ENCODE data around the gene CLDN25. TPM values are rescaled to one million over a fixed set of nuclear protein-coding genes. Genes with fewer than 3 reads are reported as not detected.
"Not testable (repeated sequence)": the region's sequence is repeated elsewhere in the genome, so short reads cannot be mapped to it uniquely, and the experiment has no call there.

The CLDN25 gene
- total RNA-seq: not detected in 2 replicates

DNA sequence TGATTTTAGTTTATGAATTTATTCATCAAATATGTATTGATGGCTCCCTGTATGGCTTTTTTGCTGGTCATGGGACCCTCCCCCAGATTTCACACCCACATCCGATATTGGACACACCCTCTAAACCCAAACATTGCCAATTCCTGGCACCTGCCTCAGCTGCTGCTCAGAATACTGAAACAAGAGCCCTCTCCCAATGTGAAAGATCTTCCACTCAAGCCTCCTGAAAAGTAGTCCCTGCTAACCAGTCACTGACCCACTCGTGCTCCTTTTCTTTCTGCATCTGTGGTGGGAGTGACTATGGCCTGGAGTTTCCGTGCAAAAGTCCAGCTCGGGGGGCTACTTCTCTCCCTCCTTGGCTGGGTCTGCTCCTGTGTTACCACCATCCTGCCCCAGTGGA is at the start of gene CLDN25:
Gene CLDN25 (plus strand): TSS at position 301 of the 400 bp plus-strand sequence. CDS start 0 bp downstream, at position 301.
- intact Hi-C loops (cut with micrococcal nuclease): loop anchor here (10.0 kb wide), 1 partner anchor 1495 kb away; no protein-coding TSS in a partner anchor
- H3K4me3 Mint-ChIP-seq: no peak within 1 kb of the TSS

DNA sequence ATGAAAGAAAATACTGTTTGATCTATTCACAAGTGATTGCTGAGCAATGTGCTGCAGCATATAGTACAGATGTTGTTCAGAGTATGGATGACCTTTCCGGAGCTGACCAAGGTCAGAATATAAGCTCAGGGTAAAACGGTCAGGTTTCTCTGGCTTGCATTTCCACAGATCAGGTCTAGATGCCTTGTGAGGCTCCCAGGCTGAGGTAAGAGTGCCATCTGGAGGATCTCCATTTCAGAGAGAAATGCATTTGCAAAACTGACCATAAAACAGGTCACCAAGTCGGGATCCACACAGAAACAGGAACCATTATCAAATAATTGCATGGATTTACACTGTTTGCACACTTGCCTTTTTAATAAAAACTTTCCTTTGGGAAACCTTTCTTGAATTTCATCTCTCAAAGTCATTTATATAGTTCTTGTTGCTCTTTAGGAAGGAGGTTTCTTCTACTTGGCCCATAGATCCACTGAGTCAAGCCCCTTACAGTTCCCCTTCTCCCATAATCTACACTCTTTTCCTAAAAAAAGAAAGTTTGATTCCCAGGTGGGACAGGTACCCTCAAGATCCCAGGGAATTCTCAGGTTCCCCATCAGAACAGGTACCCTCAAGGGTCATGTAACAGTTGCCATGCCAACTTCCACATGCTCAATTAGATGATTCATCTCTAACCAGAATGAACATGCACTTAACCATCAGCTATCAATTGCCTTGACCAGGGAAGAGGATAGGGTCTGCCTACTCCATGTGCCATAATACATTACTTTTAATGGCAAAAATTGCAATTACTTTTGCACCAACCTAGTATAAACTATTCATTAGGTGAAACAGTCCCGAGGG is 48.5 kb upstream of the CLDN25 start:
- Mint-ChIP-seq H3K4me3 (no peak overlapping the region), H3K4me1 (peaks cover 2% of the 10 kb centered on the region), H3K27ac (no peak overlapping the region), H3K9me3 (no peaks in the 10 kb centered on the region), H3K36me3 (ENCODE audit: low read depth) (peaks cover 24% of the 10 kb centered on the region), H3K27me3 (no peaks in the 10 kb centered on the region)
- intact Hi-C loops (cut with micrococcal nuclease): loop anchor here (1.0 kb wide), 1 partner anchor 426 kb away; no protein-coding TSS in a partner anchor
- no peak for DNase-seq

More for the DNA sequence above, at the start of gene CLDN25:
- Mint-ChIP-seq H3K27me3 (peaks cover 36% of the 10 kb centered on the region), H3K27ac (no peak within 1 kb of the TSS), H3K9me3 (no peaks in the 10 kb centered on the region), H3K4me1 (peaks cover 3% of the 10 kb centered on the region), H3K36me3 (ENCODE audit: low read depth) (no peaks in the 10 kb centered on the region)
- DNase-seq: no peak

DNA sequence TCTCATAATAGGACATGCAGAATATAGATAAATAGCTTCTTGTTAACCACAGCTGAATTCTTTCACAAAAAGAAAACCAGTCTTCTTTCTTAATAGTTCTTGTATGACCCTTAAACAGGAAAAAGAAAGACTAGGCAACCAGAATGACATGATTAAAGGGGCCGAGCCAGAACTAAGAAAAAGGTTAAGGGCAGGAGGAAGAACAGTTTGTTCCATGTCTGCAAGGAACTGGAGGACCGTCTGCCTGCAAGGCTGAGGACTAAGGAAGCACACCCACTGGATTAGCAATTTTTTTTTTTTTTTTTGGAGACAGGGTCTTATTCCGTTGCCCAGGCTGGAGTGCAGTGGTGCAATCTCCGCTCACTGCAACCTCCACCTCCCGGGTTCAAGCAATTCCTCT is 47.5 kb upstream of the CLDN25 start:
- H3K27ac Mint-ChIP-seq: no peak overlapping the region
- DNase-seq: no peak
- H3K36me3 Mint-ChIP-seq (ENCODE audit: low read depth): peaks cover 32% of the 10 kb centered on the region
- intact Hi-C loops (cut with micrococcal nuclease): no loop called here
- H3K4me3 Mint-ChIP-seq: no peak overlapping the region
- H3K9me3 Mint-ChIP-seq: no peaks in the 10 kb centered on the region
- H3K4me1 Mint-ChIP-seq: peaks cover 2% of the 10 kb centered on the region
- H3K27me3 Mint-ChIP-seq: no peaks in the 10 kb centered on the region

DNA sequence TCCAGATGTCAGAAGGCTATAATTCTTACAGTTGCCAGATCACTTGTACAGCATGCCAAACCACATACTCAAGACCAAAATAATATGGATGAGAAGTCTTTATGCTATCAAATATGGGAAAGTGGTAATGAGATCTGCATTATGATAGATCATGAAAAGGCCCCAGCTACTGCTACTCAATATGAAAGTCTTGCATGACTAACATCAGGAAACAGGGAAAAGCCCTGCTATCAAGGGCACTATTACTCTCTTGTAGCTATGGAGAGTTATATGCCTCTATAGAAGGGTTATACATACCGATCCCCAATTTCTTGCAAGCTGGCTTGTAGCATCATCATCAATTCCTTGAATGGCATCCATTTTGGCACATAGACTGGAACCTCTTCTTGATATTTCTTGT is 43.3 kb upstream of the CLDN25 start:
- H3K27ac Mint-ChIP-seq: no peak overlapping the region
- DNase-seq: no peak
- intact Hi-C loops (cut with micrococcal nuclease): no loop called here
- H3K27me3 Mint-ChIP-seq: no peaks in the 10 kb centered on the region
- H3K9me3 Mint-ChIP-seq: no peaks in the 10 kb centered on the region
- H3K36me3 Mint-ChIP-seq (ENCODE audit: low read depth): peaks cover 57% of the 10 kb centered on the region
- H3K4me1 Mint-ChIP-seq: no peaks in the 10 kb centered on the region
- H3K4me3 Mint-ChIP-seq: no peak overlapping the region

DNA sequence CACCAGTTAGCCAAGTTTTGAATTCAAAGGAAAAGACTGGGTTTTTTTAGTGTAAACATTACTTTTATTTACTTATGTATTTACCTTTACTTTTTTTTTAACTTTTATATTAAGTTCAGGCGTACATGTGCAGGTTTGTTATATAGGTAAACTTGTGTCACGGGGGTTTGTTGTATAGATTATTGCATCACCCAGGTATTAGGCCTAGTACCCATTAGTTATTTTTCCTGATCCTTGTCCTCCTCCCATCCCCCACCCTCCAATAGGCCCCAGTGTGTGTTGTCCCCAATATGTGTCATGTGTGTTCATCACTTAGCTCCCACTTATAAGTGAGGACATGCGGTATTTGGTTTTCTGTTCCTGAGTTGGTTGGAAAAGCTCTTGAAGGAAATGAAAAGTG is 26.7 kb upstream of the CLDN25 start:
- Mint-ChIP-seq H3K4me3 (no peak overlapping the region), H3K27ac (no peak overlapping the region), H3K36me3 (ENCODE audit: low read depth) (peaks cover 22% of the 10 kb centered on the region), H3K27me3 (no peaks in the 10 kb centered on the region), H3K9me3 (no peaks in the 10 kb centered on the region), H3K4me1 (no peaks in the 10 kb centered on the region)
- intact Hi-C loops (cut with micrococcal nuclease): no loop called here
- DNase-seq: no peak

DNA sequence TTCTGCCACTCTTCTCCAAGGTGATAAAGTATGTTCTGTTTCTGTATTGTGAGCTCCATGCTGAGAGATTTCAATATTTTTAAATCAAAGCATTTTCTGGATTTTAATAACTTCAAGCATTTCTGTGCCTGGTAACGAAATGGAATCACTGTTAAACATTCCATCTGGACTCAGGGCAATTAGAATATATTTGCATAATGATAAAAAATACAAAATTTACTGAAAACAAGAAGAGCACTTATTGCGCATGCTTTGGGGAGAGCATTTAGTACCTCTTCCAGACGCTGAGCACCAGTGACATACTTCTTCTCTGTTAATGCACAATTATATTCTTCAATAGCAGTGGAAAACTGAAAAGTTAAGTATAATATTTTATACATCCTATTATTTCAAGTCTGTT is 19.4 kb upstream of the CLDN25 start:
- Mint-ChIP-seq H3K36me3 (ENCODE audit: low read depth) (peaks cover 49% of the 10 kb centered on the region), H3K4me3 (no peak overlapping the region), H3K27me3 (no peaks in the 10 kb centered on the region), H3K9me3 (peaks cover 4% of the 10 kb centered on the region), H3K27ac (no peak overlapping the region), H3K4me1 (peaks cover 8% of the 10 kb centered on the region)
- intact Hi-C loops (cut with micrococcal nuclease): no loop called here
- no peak for DNase-seq

DNA sequence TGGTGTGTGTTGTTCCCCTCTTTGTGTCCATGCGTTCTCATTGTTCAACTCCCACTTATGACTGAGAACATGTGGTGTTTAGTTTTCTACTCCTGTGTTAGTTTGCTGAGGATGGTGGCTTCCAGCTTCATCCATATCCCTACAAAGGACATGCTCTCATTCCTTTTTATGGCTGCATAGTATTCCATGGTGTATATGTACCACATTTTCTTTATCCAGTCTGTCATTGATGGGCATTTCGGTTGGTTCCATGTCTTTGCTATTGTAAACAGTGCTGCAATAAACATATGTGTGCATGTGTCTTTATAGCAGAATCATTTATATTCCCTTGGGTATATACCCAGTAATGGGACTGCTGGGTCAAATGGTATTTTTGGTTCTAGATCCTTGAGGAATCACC is 16.6 kb upstream of the CLDN25 start:
- Mint-ChIP-seq H3K36me3 (ENCODE audit: low read depth) (peaks cover 51% of the 10 kb centered on the region), H3K4me1 (peaks cover 18% of the 10 kb centered on the region)
- H3K4me3 Mint-ChIP-seq; H3K9me3 Mint-ChIP-seq; DNase-seq; H3K27me3 Mint-ChIP-seq; intact Hi-C loops (cut with micrococcal nuclease); H3K27ac Mint-ChIP-seq: not testable (repeated sequence)

DNA sequence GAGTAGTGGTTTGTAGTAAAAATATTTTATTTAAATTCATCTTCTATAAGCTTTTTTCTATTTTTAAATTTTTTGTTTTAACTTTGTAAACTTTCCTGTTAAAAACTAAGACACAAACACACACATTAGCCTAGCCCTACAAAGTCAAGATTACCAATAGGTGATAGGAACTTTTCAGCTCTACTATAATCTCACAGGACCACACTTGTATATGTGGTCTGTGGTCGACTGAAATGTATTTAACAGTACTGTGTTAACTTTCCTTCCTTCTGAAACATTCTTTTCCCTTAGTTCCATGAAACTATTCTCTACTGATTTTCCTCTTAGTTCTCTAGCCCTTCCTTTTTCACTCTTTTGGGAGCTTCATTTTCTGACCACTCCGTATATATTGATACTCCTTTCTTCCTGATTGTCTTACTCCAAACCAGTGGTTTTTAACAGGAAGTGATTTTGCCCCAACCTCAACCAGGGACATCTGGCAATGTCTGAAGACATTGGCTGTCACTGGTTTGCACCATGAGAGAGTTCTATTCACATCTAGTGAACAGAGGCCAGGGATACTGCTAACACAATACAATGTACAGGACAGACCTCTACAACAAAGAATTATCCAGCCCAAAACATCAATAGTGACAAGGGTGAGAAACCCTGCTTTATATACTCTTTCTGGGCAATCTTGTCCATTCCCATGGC is 14.9 kb upstream of the CLDN25 start:
- Mint-ChIP-seq H3K27ac (no peak overlapping the region), H3K4me1 (peaks cover 20% of the 10 kb centered on the region), H3K36me3 (ENCODE audit: low read depth) (peaks cover 49% of the 10 kb centered on the region), H3K9me3 (peaks cover 4% of the 10 kb centered on the region), H3K27me3 (no peaks in the 10 kb centered on the region), H3K4me3 (no peak overlapping the region)
- intact Hi-C loops (cut with micrococcal nuclease): no loop called here
- DNase-seq: no peak

DNA sequence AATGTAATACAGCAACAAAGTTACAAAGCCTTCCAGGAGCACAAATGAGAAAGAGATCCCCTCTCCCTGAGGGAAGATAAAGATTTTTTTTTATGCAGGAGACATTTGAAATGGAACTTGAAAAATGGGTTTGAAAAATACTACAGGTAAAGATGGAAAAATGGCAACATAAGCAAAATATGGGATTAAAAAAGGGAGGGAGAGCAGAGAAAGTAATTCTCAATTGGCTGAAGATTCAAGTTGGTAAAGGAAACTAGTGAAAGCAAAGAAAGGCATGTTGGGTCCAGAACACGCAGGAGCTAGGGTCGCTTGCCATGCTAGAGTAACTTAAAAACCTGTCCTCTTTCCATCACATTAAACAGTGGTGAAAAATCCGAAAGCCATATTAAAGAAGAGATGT is 7.6 kb upstream of the CLDN25 start:
- Mint-ChIP-seq H3K4me3 (peak overlapping the region; percentile 99), H3K27ac (peak overlapping the region; percentile 59), H3K4me1 (peaks cover 25% of the 10 kb centered on the region), H3K9me3 (no peaks in the 10 kb centered on the region), H3K27me3 (peaks cover 6% of the 10 kb centered on the region), H3K36me3 (ENCODE audit: low read depth) (peaks cover 27% of the 10 kb centered on the region)
- DNase-seq: no peak
- intact Hi-C loops (cut with micrococcal nuclease): loop anchor here (2.0 to 10.0 kb wide), 5 partner anchors 103 to 1685 kb away; partner anchors contain the start of genes REXO2, SDHD, TIMM8B and USP28

DNA sequence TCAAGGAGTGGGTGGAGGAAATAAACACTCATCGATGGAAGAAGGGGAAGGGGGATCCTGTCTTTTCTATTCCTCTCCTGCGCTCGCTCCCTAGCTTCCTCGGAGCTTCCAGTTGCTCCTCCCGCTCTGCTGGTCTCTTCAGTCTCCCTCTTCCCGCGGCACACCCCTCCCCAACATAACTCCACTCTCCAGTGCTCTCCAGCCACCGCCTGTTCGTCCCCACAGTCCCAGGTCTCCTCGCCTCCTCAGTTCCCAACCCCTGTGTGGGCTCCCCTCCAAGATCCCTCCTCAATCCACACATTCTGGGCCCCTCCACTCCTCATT is 6.5 kb upstream of the CLDN25 start:
- H3K27ac Mint-ChIP-seq: peak overlapping the region; percentile 96
- peaks cover 17% of the 10 kb centered on the region for H3K4me1 Mint-ChIP-seq
- no peak for DNase-seq
- intact Hi-C loops (cut with micrococcal nuclease): loop anchor here (1.0 to 10.0 kb wide), 6 partner anchors 102 to 1686 kb away; partner anchors contain the start of genes REXO2, SDHD, TIMM8B and TTC12
- peak overlapping the region; percentile 99 for H3K4me3 Mint-ChIP-seq
- H3K9me3 Mint-ChIP-seq: no peaks in the 10 kb centered on the region
- peaks cover 11% of the 10 kb centered on the region for H3K27me3 Mint-ChIP-seq
- peaks cover 18% of the 10 kb centered on the region for H3K36me3 Mint-ChIP-seq (ENCODE audit: low read depth)

DNA sequence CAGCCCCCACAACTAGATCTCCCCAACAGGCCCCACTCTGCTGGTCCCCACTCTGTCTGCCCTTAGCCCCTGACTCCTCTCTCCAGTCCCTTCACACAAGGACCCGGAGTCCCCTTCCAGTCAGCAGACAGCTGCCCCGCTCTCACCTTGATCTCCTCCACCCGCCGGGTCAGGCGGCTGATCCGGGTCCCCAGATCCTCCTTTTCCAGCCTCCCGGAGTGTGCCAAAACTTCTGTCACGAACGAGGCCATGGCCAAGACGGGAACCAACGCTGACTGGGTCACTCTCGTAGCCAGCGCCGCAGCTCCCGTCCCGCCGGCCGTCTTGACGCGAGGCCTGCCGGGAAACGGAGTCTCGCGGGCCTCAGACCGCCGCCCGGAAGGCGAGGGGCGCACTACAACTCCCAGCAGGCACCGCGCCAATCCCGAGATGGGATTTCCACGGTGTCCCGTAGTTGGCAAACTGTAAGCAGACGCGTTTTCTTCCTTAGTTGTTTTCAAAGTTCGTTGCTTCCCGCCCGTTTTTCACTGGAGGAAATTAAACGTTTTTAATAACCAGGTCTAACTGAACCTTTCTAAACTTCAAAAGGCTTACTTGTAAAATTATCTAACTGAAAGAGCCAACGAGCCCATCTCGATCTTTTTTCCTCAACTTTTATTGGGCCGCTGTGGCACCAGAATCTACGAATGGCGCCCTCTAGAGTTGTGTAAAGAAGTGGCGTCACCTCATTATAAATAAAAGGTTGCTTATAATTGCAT is 6.0 kb upstream of the CLDN25 start, which contains the start of gene ZW10:
Gene ZW10 (minus strand): TSS at position 277 of the 758 bp plus-strand sequence. CDS start 26 bp downstream, at position 251.
- intact Hi-C loops (cut with micrococcal nuclease): loop anchor here (1.0 to 10.0 kb wide), 6 partner anchors 101 to 1686 kb away; partner anchors contain the start of genes REXO2, SDHD, TIMM8B and TTC12

DNA sequence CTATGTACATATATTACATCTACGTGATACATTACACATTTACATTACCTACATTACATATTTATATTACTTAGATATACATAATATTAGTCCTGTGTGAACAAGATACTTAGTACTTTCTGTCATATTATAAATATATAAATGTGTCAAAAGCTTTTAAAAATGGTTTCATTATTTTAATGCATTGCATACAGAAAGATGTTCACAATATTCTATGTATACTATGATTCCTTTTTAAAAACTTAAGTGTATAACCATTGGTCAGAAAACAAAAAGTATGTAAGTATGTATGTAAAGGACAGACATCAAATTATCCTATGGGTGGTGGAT is 5.5 kb upstream of the CLDN25 start:
- peaks cover 15% of the 10 kb centered on the region for H3K4me1 Mint-ChIP-seq

More for the DNA sequence above, 6.0 kb upstream of the CLDN25 start, which contains the start of gene ZW10:
- H3K36me3 Mint-ChIP-seq (ENCODE audit: low read depth): peaks cover 14% of the 10 kb centered on the region
- peaks cover 17% of the 10 kb centered on the region for H3K4me1 Mint-ChIP-seq
- no peaks in the 10 kb centered on the region for H3K9me3 Mint-ChIP-seq
- peak within 1 kb of the TSS; percentile 96 for H3K27ac Mint-ChIP-seq
- peaks cover 13% of the 10 kb centered on the region for H3K27me3 Mint-ChIP-seq
- DNase-seq: peak; percentile 98
- peak within 1 kb of the TSS; percentile 99 for H3K4me3 Mint-ChIP-seq

DNA sequence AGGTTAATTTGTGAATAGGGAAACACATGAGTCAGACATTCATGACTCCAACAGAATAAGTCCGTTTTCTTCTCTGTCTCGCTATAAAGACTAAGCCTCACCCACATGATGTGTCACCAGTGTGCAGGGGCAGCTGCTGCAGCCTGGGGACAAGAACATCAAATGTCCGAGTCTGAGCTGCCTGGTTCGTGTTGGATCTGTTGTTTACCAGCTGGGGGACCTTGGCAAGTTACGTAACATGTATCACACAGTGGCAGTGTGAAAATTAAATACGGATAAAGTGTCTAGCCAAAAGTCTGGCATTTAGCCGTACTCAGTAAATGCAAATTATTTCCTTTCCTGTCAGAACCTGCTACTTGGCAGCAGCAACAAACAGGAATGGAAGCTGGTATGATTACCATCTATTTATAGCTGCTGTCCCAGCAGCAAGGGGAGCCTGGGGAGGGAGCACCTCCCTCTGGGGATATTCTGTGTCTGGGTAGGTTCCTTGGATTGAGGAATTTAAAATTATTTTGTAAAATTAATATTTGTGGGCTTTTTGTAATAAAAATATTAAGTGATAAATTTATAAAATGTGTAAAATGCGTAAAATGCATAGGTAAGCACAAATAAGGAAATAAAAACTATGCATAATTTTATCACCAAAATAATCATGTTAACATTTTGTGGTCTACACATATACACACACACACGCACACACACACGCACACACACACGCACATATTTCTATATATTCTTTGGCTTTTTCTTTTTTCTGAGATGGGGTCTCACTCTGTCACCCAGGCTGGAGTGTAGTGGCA is 1.3 kb upstream of the CLDN25 start:
- peaks cover 5% of the 10 kb centered on the region for H3K4me1 Mint-ChIP-seq
- H3K9me3 Mint-ChIP-seq: no peaks in the 10 kb centered on the region
- peaks cover 30% of the 10 kb centered on the region for H3K27me3 Mint-ChIP-seq
- no peak overlapping the region for H3K4me3 Mint-ChIP-seq
- peaks cover 4% of the 10 kb centered on the region for H3K36me3 Mint-ChIP-seq (ENCODE audit: low read depth)
- no peak overlapping the region for H3K27ac Mint-ChIP-seq
- intact Hi-C loops (cut with micrococcal nuclease): loop anchor here (10.0 kb wide), 1 partner anchor 1494 kb away; no protein-coding TSS in a partner anchor
- no peak for DNase-seq

More for the DNA sequence above, 5.5 kb upstream of the CLDN25 start:
- H3K9me3 Mint-ChIP-seq: no peaks in the 10 kb centered on the region
- peak overlapping the region; percentile 99 for H3K4me3 Mint-ChIP-seq
- DNase-seq: no peak
- H3K36me3 Mint-ChIP-seq (ENCODE audit: low read depth): peaks cover 11% of the 10 kb centered on the region
- intact Hi-C loops (cut with micrococcal nuclease): loop anchor here (5.0 to 10.0 kb wide), 3 partner anchors 663 to 1687 kb away; partner anchors contain the start of genes REXO2, SDHD and TIMM8B
- H3K27me3 Mint-ChIP-seq: peaks cover 13% of the 10 kb centered on the region
- H3K27ac Mint-ChIP-seq: peak overlapping the region; percentile 96
